SIG-M5 treated with dmso at 0.1 percent for 504 hours (cell line): Measurements from ENCODE around the gene TBC1D19.
A peak's percentile ranks its signal among the peaks of the same experiment; 100 is the strongest.

Source experiments
- DNase-seq: peaks from one replicate; lab custom pipeline; 2025; ENCODE audit not compliant: unreplicated experiment; lab: John Stamatoyannopoulos, UW

Gene TBC1D19

DNA sequence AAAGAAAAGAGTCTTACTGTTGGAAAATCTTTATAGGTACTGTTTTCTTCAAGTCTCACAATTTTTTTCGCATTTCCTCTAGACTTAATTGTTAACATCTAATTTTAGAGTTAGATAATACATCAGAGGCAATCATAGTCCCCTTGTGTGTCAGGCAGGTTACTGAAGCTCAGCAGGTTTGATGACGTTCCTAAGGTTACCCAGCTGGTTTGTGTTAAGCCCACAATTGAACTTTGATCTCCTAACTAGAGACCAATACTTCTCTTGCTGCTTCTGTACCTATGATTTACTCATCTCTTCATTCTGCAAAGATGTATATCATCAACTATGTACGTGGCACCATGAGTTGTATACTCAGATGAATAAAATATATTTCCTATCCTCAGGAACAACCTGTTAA, 145.1 kb downstream of the TBC1D19 start:
- no peak for DNase-seq

DNA sequence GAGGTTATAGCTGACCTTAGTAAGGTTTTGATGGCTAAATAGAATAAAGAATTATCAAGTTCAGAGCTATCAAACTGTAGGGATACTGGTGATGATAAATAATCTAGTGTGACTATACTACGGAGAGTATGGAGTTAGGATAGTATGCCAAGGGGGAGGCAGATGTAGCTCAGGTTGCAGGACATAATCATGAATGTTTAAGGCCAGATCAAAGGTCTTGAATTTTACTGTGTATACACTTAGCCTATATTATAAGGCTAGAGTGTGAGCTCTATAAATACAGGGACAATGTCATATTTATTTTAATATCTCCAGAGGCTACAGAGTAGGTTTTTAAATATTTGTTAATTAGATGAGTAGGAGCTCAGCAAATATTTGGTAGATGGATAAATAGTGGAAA, 145.7 kb downstream of the TBC1D19 start:
- no peak for DNase-seq

DNA sequence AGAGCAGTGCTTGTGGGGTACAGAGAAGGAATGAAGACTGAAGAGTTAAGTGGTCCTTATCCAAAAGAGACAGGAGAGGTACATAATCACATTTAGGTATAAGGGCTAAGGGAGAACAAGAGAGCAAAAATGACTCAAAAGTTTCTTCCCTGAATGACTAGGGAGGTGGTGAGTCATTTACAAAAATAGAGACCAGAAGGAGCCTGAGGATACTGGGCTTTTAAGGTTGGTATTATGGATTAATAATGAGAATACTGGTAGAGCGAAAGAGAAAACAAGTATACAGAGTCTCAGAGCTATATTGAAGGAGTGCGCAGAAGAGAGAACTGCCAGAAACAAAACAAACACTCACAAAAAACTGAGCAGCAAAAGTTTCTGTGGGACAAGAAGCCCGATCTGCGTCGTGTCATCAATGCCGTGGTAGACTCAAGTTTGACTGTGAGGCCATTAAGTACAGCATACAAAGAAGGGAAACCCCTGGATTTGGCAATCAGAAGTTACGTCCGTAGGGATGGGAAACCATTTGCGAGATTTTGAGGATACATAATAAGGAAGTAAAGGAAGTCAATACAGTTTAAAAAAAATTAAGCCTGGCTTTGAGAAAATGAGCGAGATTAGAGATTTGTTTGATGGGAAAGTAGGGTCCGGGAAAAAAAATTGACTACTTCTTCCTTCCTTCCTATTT, 147.6 kb downstream of the TBC1D19 start:
- no peak for DNase-seq

DNA sequence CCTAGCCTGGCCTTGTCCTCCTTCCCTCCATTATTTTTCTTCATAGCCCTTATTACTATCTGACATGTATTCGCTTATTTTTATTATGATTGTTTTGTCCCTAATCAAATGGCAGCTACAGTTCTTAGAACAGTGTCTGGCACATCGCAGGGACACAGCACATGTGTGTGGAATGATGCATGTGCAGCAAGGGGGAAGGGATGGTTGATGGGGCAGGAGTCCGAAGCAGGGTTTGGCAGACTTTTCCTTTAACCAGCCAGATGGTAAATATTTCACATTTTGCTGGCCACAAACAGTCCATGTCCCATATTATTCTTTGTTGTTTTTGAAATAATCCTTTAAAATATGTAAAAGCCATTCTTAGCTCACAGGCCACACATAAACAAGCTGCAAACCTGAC, 148.5 kb downstream of the TBC1D19 start:
- no peak for DNase-seq

DNA sequence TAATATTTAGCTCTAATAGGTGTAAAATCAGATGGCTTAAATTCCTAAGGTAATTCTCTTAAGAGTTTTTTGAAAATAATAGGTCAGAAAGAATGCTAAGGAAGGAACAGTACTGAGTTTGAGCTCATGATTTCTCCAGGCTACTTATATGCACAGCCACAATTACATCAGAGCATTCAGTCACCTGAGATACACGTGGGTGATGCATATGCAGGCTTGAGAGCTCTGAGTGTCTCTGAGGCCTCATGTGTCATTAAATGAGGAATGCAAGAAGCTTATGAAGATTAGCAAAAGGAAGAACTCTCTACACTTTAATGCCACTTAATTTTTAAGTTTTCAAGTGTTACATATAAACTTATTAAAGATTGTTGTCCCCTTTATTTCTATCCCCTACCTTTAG, 152.7 kb downstream of the TBC1D19 start:
- DNase-seq: no peak

DNA sequence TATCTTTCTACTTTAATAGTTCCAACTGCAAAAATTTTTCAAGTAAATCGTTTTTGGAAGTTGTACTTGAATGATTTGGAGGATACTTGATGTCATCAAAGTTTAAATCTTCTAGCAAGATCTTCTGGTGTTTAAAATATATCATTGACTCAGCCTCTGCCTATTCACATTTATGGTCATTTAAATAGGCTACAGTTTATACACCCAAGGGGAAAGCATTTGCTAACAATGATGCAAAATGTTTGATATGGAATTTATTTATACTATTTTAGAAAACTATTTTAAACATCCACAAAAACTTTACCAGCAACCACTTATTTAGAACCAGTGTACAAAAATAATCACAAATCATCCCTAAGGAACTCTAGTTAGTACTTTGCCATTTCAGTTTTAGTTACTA, 153.5 kb downstream of the TBC1D19 start:
- no peak for DNase-seq

DNA sequence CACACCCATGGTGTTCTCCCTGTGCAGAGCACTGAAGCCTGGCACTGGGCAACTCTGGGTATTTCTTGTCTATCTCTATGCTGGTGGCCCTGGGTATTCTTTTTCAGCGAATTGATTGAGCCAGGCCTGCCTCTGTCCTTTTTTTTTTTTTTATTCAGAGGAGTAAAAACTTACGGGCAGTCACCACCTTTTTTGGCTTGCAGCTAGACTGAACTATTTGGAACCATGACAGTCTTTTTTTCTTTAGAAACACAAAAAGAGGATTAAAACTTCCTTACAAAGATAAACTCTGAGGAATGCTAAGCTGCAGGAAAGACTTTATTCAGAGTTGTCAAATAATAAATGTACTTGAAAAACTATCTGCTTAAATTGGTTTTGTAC, 157.6 kb downstream of the TBC1D19 start:
- no peak for DNase-seq

DNA sequence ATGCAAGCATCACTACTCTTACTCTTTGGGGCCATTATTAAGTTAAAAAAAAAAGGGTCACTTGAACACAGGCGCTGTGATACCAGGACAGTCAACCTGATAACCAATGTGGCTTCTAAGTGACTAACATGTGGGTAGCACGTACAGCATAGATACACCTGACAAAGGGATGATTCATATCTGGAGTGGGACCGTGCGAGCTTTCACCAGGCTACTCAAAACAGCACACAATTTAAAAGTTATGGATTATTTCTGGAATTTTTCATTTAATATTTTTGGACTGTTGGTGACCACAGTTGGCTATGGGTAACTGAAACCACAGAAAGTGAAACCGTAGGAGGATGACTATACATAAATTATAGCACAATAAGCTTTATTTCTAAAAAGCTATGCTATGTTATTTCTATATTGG, 162.9 kb downstream of the TBC1D19 start:
- no peak for DNase-seq

DNA sequence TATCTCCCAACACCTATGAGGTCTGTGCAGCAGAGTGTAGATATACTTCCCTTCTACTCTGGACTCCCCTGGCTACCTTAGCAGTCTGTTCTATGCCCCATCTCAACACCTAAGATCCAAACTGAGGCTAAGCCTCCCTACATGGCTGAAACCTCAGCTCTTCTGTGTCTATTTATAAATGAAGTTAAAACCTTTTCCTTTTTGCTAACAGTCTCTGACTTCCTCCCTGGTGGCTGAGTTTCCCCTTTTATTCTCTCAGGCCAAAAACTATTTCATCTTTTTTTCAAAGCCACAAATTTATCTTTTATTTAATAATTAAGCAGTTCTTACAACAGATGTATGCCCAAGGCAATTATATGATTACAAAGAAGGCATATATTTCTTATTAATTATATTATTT, 164.9 kb downstream of the TBC1D19 start:
- DNase-seq: peak; percentile 47

DNA sequence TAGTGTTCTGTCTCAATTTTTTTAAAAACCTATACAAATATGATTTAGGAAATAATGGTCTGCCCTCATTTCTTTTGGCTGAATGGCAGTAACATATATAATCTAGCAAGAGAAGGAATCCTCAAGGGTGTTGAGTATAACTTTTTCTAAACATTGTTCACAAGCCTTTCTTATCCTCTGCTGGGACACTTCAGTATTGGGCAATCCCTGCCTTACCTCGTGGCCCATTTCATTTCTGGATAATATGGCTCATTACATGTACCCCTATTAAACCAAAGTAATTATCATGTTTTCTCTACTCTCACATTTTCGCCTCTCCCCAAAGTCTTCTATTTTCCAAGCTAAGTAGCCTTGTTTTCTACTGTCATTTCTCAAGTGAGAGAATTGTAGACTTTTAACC, 166.0 kb downstream of the TBC1D19 start:
- DNase-seq: no peak

DNA sequence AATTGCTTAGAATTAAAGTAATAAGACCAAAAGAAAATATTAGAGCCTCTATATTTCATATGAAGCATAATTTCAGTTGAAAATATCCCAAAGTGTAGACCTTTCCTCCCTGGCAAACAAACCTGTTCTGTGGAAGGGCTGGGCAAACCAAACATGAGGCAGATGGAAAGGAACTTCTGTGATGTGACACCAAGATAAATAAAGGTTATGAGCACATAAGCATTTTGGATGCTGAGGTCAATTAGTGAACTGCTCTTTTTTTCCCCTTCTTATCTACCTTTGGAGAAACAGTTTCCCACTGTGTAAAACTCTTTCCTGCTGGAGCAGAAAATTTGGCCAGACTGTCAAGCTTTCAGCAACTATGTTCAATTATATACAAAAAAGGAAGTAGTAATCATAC, 167.1 kb downstream of the TBC1D19 start:
- no peak for DNase-seq

DNA sequence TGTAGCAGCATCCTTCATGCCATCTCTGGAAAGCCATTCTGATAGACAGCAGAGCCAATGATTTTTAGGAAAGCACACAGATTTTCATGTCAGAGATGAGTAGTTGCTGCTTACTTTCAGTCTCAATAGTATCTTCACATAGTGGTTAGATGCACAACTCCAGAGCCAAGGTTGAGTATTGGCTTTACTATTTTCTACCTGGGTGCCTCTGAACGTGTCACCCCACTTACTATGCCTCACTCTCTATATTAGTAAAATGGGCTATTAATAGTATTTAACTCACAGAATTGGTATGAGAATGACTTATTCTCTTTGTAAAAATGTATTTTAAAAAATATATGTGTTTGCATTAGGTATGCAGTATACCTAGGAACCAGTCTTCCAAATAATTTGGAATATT, 168.0 kb downstream of the TBC1D19 start:
- DNase-seq: no peak

DNA sequence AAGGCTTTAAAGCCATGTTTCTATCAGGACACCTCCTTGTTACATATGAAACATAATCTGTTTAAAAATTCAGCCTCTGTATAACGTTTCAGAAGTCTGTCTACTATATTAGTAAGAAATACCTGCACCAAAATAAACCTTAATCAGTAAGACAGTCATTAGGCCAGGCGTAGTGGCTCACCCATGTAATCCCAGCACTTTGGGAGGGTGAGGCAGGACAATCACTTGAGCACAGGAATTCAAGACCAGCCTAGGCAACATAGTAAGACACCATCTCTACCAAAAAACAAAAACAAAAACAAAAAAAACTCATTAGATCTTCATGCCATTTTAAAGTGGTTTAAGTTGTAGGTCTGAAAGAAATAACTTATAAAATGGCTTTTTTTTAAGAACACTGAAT, 169.3 kb downstream of the TBC1D19 start:
- DNase-seq: no peak

DNA sequence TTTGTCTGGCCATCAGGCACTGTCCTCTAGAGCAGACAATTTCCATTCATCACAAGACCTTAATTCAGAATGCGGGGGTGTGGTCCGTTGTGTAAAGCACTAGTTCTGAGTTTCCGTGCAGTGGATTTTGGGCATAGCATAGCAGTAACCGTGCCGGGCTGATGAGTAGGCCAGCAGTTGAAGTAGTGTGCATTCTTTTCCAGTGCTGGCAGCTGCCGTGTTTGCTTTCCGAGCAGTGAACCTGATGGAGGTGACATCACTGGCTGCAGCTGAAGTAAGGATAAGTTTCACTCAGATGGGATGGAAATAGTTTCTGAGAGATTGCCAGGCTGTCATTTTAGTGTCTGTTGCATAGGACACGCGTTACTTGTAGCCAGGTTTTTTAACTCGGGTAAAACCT, 169.7 kb downstream of the TBC1D19 start:
- DNase-seq: no peak

DNA sequence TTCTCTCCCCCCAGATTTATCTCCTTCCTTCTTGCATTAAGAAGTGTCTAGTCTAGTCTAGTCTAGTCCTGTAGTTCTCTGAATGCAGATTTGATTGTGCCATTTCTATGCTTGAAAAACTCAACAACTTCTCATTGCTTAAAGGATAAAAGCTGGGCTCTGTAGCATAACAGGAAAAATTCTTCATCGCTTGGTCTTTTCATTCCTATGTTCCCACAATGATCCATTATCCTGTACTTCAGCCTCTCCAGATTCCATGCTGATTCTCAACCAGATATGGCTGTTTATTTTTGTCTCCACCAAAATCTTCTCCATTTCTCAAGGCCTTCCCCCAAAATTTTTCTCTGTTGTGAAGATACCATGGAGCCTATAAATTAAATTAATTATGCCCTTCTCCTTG, 173.9 kb downstream of the TBC1D19 start:
- no peak for DNase-seq

DNA sequence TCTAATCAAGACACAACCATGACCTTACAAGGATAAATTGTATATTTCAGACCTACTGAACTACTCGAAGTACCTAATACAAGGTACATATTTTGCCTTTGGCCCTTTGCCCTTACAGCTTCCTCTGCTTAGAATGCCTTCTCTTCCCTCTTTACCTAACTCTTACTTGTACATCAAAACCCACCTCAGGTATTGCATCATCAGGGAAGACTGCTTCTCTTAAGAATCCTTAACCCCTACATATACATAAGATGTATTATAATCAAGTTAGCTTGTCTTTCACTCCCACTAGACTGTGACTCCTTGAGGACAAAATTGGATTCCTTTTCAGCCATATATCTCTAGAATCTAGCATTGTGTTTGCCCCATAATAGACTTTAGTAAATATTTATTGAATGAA, 175.0 kb downstream of the TBC1D19 start:
- DNase-seq: no peak

DNA sequence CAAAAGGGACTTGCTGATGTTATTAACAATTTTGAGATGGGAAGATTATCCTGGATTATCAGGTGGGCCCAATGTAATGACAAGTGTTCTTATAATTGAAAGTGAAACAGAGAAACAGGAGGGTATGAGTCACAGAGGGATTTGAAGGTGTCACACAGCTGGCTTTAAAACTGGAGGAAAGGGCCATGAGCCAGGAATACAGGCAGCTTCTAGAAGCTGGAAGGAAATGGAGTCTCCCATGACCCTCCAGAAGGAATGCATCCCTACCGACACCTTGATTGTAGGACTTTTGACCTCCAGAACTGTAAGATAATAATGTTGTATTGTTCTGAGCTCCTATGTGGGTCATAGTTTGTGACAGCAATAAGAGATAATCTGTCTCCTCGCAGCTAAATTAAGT, 178.8 kb downstream of the TBC1D19 start:
- no peak for DNase-seq

DNA sequence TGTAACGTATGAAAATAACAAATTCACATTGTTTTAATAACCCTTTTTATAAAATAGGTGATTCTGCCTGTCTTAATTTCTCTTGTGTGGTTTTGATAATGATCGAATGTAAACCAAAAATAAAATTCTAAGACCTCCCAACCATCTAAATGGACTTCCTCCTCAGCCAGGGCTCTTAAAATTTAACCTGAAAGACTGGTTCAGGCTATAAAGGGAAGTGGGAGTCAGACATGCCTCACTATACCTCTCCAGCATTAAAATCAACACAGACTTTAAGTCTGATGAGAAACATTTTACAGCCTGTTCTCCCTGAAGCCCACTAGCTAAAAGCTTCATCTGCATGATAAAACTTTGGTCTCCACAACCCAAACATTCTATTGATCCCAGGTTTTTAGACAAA, 179.2 kb downstream of the TBC1D19 start:
- peak; percentile 37 for DNase-seq

DNA sequence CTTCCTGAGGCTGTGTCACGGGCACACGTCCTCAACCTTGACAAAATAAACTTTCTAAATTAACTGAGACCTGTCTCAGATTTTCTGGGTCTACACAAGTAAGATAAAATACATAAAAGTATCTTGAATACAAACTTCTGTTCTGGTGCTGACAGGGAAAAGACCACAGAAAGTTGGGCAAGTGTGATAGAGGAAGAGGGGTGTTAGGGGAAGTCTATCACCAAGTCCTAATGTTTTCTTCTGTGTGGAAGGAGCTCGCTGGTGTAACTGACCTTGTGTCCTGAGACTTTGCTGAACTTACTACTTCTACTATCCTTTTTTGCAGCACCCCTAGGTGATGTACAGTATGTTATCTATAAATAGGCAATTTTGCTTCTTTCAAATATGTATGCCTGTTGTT, 179.8 kb downstream of the TBC1D19 start:
- DNase-seq: peak; percentile 83

DNA sequence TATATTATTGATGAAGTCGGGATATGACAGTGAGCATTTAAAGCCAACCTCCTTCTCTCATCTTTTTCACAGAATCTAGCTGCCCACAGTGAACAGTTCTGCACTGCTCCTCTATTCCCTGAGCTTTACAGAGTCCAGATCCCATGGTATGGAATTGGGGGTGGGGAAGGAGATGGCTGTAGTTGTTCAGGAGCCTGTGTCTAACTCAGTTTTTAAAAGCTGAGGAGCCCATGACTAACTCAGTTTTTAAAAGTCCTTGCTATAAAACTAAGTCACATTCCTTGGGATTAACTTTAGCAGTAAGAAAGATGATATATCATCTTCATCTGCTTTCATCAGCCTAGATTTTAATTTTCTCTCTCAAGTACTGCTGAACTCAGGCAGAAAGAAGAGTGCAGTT, 180.3 kb downstream of the TBC1D19 start:
- no peak for DNase-seq

DNA sequence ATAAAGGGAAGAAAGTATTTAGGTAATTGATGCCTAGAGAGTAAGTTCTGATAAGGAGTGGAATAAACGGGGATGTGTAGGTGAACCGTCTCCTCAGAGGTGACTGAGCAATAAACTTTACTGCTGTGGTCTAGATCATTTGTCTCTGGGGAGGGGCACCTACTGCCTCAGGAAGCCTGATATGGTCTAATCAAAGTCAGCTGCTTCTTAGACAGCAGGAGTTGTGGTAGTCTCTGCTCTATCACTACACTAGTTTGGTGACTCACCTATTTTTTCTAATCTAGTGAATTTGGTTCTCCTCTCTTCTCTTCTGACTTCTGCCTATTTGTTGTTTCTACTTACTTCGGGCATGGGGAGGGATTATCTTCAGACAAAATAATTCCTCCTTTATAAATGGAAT, 181.6 kb downstream of the TBC1D19 start:
- no peak for DNase-seq

DNA sequence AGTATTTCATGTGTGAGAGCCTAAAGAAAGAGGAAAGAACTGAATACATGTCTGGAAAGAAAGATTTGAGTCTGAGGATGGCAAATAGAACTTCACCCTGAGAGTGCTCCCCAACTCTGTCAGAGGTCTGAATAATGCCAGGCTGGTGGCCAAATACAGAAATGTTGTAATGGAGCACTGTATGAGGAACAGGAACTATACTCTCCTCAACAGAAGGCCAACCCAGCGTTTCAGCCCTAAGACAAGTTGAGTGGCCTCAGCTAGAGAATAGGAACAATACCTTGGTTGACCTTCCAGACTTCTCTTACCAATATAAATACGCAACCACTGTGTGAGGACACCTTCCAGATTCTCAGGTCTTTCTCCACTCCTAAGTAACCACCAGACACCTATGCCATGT, 182.3 kb downstream of the TBC1D19 start:
- peak; percentile 42 for DNase-seq

DNA sequence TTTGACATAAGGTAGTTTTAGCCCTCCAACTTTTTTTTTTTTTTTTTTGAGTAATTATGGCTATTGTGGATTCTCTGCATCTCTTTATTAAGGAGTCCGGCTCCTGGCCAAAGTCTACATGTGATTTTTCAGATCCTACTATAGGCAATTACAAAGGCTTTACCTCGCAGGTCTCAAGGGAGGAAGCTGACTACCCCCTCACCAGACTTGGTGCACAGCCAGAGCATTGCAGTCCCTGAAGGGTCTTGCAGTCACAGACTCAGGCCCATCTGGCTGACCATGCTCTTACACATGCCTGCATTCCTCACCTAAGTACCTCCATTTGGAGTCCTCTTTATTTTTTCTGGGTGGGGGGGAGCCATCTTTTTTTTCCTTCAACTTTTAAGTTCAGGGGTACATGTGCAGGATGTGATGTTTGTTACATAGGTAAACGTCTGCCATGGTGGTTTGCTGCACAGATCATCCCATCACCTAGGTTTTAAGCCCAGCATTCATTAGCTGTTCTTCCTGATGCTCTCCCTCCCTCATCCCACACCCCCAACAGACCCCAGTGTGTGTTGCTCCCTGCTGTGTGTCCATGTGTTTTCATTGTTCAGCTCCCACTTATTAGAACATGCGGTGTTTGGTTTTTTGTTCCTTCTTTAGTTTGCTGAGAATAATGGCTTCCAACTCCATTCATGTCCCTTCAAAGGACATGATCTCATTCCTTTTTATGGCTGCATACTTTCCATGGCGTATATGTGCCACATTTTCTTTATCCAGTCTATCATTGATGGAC, 188.4 kb downstream of the TBC1D19 start:
- DNase-seq: no peak
